ENCODE measurements around the gene TTC34. TPM values are rescaled to one million over a fixed set of nuclear protein-coding genes. Genes with fewer than 3 reads are reported as not detected.
"Not testable (repeated sequence)": the region's sequence is repeated elsewhere in the genome, so short reads cannot be mapped to it uniquely, and the experiment has no call there.

Gene TTC34
- total RNA-seq, 1 donor from 2014 or later: 3.1 TPM

DNA sequence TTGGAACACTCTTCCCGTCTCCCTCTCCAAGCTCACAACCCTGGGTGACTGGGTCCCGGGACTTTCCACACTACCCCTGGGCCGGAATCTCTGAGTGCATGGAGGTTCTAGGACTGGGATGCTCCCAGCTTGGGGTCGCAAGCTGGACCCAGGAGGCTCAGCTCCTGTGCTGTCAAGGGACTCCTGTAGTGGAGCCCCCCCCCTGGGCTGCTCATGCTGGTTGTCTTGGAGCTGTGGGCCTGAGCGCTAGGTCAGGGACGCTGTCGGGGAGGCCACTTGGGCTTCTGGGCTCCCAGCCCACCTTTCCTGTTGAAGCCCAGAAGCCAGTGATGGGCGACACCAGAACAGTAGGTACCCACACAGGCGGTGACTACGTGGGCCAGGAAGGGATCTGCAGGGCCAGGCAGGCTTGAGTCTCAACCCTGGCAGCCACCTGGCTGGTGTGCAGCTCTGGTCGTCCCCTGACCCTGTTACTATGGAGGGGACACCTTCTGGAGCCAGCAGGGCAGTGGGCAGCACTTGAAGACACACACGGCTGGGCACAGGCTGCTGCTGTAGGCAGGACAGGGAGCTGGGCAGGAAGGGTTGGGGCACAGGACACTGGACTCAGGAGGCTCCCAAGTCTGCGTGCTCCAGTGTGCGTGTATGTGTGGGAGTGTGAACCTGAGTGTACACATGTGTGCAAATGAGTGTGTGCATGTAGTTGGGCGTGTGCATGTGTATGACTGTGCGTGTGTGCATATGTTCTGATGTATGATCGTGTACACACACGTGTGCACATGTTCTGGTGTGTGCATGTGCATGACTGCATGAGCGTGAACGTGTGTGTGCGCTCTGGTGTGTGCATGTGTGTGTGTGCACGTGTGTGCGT, 171.6 kb downstream of the TTC34 start:
- H3K27me3 Mint-ChIP-seq: peaks cover 59% of the 10 kb centered on the region
- H3K27ac Mint-ChIP-seq: no peak overlapping the region
- TF ChIP-seq, protein P1, sequence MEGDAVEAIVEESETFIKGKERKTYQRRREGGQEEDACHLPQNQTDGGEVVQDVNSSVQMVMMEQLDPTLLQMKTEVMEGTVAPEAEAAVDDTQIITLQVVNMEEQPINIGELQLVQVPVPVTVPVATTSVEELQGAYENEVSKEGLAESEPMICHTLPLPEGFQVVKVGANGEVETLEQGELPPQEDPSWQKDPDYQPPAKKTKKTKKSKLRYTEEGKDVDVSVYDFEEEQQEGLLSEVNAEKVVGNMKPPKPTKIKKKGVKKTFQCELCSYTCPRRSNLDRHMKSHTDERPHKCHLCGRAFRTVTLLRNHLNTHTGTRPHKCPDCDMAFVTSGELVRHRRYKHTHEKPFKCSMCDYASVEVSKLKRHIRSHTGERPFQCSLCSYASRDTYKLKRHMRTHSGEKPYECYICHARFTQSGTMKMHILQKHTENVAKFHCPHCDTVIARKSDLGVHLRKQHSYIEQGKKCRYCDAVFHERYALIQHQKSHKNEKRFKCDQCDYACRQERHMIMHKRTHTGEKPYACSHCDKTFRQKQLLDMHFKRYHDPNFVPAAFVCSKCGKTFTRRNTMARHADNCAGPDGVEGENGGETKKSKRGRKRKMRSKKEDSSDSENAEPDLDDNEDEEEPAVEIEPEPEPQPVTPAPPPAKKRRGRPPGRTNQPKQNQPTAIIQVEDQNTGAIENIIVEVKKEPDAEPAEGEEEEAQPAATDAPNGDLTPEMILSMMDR (conservative IDR thresholded peaks at IDR 0.05): no peak
- H3K4me3 Mint-ChIP-seq: no peak overlapping the region
- DNase-seq (ENCODE audit: extremely low spot score, unreplicated experiment): peak; percentile 66
- H3K9me3 Mint-ChIP-seq: no peaks in the 10 kb centered on the region
- H3K36me3 Mint-ChIP-seq: no peaks in the 10 kb centered on the region
- peaks cover 6% of the 10 kb centered on the region for H3K4me1 Mint-ChIP-seq (ENCODE audit: unreplicated experiment)

DNA sequence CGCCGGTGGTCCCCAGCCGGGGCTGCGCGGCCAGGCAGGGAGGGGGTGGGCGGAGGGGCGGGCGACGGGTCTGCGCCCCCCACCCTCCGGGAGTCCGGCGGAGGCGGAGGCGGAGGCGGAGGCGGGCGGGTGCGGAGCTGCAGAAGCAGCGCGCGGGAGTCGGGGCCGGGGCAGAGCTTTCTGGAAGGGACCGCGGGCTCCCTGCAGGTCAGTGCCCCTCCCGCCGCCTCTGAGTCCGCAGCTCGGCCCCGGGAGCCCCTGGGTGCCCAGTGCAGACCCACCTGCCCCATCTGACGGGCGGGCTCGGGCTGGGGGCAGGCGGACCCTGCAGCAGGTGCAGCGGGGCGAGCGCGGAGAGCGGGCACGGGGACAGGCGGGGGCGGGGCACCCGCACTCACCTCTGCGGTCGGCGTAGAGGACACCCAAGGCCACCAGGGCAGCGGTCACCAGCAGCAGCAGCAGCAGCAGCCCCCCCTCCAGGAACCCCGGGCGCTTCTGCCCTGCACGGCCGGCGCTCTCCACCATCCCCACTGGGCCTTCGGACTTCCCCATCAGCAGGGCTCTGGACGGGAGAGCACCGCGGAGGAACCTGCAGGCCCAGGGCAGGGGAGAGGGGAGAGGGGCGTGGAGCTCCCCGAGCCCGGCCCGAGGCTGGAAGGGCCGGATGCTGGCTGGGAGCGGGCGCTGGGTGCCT, 172.4 kb downstream of the TTC34 start:
- TF ChIP-seq, protein P1 (conservative IDR thresholded peaks at IDR 0.05): no peak
- Mint-ChIP-seq H3K27ac (no peak overlapping the region), H3K9me3 (no peaks in the 10 kb centered on the region), H3K4me1 (ENCODE audit: unreplicated experiment) (peaks cover 6% of the 10 kb centered on the region), H3K27me3 (peaks cover 65% of the 10 kb centered on the region), H3K36me3 (no peaks in the 10 kb centered on the region), H3K4me3 (no peak overlapping the region)
- DNase-seq (ENCODE audit: extremely low spot score, unreplicated experiment): peak; percentile 68

DNA sequence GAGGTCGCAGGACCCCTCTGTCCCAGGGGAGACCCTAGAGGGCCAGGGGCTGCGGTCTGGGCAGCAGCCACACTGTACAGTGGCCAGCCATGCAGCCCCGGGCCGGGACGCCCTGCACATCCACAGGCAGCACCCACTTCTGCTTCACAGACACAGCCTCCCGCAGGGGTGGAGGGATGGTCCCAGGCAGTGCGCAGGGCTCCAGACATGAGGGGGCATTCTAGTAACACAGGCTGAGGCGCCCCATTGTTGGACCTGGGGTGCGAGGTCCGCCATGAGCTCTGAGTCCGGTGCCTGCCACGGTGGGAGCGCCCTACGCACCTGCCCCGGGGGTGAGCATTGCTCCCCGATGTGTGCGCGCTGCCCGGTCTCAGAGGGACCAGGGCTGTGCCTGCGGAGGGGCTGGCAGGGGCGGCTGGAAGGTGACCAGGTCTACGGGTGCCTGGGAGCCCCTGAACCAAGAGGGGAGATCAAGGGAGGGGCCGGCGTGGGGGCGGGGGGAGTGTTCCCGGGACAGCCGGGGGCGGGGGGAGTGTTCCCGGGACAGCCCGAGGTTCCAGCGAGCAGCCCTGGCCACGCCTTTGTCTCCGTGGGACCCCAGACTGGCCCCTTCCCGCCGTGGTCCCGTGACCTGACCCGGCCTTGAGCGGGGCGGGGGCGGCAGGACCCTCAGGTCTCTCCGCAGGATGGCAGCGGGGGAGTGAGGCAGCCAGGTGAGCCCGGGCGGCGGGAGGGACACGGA, 173.1 kb downstream of the TTC34 start:
- peak; percentile 69 for DNase-seq (ENCODE audit: extremely low spot score, unreplicated experiment)
- Mint-ChIP-seq H3K9me3 (no peaks in the 10 kb centered on the region), H3K4me3 (no peak overlapping the region), H3K27ac (no peak overlapping the region), H3K4me1 (ENCODE audit: unreplicated experiment) (peaks cover 6% of the 10 kb centered on the region), H3K27me3 (peaks cover 67% of the 10 kb centered on the region), H3K36me3 (no peaks in the 10 kb centered on the region)
- TF ChIP-seq, protein P1 (conservative IDR thresholded peaks at IDR 0.05): no peak

DNA sequence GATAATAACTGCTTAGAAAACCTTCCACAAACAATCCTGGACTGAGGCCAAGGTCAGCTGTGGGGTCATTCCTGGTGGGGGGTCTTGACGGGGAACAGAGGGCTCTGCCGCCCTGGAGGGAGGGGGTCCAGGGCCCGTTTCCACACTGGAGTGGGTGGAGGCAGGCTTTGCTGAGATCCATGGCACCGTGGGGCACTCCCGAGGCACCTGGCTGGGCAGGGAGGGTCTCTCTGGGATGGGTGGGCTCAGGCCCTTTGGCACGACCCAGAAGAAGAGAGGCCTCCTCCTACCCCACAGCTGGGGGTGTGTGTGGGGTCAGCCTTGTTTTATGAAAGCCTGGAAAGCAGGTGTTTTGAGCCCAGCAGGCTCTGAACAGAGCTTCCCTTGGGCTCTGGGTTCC, 173.7 kb downstream of the TTC34 start:
- TF ChIP-seq, protein P1 (conservative IDR thresholded peaks at IDR 0.05): no peak

DNA sequence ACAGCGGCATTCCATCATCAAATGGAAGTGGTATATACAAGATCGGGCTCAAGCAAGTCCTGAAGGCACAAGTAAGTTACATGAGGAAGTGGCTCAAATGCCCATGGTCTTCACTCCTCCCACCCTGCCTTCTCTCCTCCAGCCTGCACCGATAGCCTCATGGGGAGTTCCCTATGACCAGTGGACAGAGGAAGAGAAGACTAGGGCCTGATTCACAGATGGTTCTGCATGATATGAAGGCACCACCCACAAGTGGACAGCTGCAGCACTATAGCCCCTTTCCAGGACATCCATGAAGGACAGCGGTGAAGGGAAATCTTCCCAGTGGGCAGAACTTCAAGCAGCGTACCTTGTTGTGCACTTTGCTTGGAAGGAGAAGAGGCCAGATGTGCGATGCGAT, 175.7 kb downstream of the TTC34 start:
- H3K9me3 Mint-ChIP-seq; DNase-seq (ENCODE audit: extremely low spot score, unreplicated experiment); H3K27ac Mint-ChIP-seq; H3K4me1 Mint-ChIP-seq (ENCODE audit: unreplicated experiment); H3K4me3 Mint-ChIP-seq; H3K36me3 Mint-ChIP-seq: not testable (repeated sequence)
- H3K27me3 Mint-ChIP-seq: peaks cover 60% of the 10 kb centered on the region

More for the DNA sequence above, 173.7 kb downstream of the TTC34 start:
- peaks cover 66% of the 10 kb centered on the region for H3K27me3 Mint-ChIP-seq
- H3K36me3 Mint-ChIP-seq: no peaks in the 10 kb centered on the region
- no peak overlapping the region for H3K27ac Mint-ChIP-seq
- H3K4me1 Mint-ChIP-seq (ENCODE audit: unreplicated experiment): peaks cover 6% of the 10 kb centered on the region
- H3K4me3 Mint-ChIP-seq: no peak overlapping the region
- no peaks in the 10 kb centered on the region for H3K9me3 Mint-ChIP-seq
- DNase-seq (ENCODE audit: extremely low spot score, unreplicated experiment): no peak

Measured in type B pancreatic cell (in vitro differentiated cells).